Islet precursor cell (in vitro differentiated cells): Measurements from ENCODE around the gene TMEM121.

ENCODE experiments used
- DNase-seq: peaks from one replicate; pipeline ENCODE4 v3.0.0-alpha.2; 2018

Gene TMEM121

DNA sequence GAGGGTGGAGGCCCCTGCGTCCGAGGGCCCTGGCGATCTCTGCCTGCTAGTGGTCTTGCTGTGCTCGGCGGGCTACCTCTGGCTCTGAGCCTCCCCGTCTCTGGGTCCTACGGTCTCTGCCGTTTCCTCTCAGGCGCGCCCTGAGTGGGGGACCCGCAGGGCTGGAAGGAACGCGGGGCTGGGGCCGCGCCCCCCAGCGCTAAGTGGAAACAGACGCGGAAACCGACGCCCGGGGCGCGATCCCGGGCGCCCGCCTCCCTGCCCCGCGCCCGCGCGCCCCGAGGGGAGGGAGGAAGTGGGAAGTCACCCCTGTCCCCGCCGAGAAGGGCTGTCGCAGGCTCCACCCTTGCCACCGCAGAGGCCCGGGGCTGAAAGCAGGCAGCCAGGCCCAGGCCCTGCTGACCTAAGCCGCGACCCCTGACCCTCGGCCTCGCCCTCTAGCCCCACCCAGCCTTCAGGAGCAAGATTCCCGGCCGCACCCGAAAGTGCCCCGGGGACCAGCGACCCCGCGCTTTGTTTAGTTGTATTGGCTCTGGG, 38.9 kb upstream of the TMEM121 start:
- DNase-seq: no peak

DNA sequence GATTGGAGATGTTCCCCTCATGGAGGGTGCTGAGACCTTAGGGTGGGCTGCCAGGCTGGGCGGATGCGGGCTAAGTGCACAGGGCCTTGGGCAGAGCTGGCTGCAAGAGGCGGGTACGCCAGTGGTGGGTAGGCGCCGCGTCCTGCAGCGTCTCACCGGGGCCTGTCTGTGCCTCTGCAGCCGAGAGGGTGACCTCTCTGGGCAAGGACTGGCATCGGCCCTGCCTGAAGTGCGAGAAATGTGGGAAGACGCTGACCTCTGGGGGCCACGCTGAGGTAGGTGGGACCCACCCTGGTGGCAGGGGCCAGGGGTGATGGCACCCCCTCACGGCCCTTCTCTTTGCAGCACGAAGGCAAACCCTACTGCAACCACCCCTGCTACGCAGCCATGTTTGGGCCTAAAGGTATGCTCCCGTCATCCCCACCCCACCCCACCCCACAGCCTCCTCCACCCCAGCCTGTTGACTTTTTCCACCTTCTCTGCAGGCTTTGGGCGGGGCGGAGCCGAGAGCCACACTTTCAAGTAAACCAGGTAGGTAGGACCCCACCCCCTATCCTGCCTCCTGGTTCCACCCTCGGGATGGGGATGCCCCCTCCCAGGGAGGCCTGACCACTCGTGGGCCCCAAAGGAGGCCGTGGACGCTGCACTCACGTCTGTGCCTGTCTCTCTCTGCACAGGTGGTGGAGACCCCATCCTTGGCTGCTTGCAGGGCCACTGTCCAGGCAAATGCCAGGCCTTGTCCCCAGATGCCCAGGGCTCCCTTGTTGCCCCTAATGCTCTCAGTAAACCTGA, 38.2 kb upstream of the TMEM121 start:
- DNase-seq: no peak

GRCh38 chr14:105488781-105489541, 37.4 kb upstream of the TMEM121 start:
- DNase-seq: no peak

DNA sequence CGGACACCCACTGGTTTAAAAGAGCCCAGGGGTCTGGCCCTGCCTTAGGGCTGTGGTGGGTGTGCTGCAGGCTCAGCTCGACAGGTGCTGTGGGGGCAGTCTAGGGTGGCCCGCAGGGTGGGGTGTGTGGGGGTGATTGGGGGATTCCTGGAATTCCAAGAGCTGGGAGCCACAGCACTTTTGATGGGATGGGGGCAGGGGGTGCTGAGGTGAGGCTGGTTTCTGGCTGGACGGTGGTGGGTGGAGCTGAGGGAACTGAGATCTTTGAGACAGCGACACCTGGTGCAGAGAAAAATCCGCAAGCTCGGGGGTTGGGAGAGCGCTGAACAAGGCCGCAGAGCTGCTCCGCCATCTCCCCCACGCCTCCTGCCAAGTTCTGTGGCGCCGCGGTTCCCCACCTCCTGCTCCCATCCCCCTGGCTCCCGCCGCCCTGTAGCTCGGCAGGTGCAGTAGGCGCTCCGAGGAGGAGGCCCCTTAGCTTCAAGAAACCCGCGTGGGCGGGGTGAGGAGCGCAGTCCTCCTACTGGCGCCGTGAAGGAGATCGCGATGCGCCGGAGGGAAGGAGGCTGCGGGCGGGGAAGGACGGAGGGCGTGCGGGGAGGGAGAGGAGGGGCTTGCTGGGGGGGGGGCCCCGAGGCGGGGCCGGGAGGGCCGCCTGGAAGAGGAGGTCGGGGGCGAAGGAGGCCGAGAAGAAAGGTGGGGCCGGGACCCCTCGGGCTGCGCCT, 36.7 kb upstream of the TMEM121 start:
- DNase-seq: peak; percentile 93

GRCh38 chr14:105490267-105490571, 36.2 kb upstream of the TMEM121 start:
- no peak for DNase-seq

DNA sequence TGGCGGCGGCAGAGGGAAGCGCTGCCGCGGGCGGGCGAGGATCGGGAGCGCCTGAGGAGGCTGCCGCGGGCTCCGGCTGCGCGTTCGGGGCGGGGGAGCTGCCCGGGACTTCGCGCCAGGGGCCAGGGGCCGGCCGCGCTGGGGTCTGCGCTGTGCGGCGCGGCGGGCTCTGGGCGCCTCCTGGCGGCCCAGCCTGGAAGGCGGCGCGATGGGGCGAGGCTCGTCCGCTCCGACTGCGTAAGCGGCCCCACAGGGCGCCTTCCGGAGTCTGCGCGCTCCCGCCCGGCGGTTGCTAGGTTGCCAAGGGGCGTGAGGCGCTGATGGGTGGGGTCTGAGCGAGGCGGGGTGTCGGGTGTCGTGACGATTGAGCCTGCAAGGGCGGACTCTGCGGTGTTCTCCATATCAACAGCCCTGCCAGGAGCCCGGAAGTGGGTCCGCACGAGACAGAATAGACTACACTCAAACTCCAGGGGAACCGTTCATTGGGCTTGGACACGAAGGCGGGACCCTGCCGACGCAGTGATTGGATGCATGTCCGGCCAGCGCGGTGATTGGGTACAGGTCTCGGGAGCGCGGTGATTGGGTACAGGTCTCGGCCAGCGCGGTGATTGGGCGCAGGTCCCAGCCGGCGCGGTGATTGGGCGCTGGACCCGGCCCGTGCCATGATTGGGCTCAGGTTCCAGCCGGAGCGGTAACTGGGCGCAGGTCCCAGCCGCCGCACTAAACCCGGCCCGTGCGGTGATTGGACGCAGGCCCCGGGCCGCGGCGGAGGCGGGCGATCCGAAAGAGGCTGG, 35.6 kb upstream of the TMEM121 start, which contains the start of gene TEDC1:
TSS of gene TEDC1 (plus strand) at position 675 of the 794 bp plus-strand sequence. CDS start 130 bp downstream, outside the sequence.
- peak; percentile 100 for DNase-seq

GRCh38 chr14:105491366-105491973, 34.9 kb upstream of the TMEM121 start:
- DNase-seq: peak; percentile 86

- DNase-seq: no peak
Measured at GRCh38 chr14:105492031-105492970, 34.1 kb upstream of the TMEM121 start.

DNA sequence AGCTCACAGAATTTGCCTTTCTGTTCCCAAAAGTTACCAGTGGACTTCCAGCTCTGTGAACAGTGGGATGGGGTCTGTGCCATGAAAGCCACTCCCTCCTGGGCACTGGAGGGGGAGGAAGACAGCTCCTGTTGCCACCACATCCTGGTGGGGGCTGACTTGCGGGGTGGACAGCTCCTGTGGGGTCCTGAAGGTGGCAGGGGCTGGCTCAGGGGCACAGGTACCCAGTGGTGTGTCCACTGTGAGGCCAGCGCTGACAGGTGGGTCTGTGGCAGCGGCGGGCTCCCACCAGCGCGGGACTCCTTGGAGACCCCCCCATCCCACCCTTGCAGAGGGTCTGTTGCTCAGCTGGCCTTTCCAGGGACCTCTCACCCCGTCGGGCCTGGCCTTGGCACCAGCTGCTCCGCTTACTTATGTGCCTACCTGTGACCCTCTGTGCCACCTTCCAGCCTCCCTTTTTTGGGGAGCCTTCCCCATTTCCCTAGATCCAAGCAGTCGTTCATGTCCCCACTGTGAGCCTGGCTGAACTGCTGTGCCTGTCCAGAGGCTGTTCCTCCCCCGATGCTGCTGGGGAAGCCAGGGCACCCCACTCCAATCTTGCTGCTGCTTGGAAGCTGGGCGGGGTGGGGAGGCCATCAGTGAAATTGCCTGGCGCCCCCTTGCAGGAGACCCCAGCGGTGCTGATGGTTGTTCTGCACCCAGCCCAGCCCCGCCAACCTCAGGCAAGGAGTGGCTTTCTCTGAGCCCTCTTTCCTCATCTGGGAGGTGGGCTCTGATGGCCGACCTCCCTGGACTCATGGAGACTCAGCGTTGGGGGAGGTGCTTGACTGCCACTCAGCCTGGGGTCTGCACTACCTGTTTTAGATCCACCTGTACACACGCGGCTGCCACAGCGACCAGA, 33.2 kb upstream of the TMEM121 start:
- no peak for DNase-seq

- DNase-seq: no peak
Measured at GRCh38 chr14:105493921-105494605, 32.3 kb upstream of the TMEM121 start.

DNA sequence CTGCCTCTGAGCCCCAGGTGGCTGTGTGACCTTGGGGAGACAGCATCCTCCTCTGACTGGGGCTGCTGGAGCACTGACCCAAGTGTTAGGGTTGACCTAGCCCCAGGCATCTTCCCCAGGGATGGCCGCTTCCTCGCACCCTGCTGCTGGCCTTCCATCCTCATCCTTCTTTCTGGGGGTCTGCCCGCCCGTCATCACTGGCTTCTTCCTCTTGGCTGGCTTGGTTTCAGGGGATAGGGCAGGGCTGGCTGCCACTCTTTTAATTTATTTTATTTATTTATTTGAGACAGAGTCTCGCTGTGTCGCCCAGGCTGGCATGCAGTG, 31.8 kb upstream of the TMEM121 start:
- DNase-seq: no peak

- no peak for DNase-seq
Measured at GRCh38 chr14:105495101-105495989, 31.0 kb upstream of the TMEM121 start.

DNA sequence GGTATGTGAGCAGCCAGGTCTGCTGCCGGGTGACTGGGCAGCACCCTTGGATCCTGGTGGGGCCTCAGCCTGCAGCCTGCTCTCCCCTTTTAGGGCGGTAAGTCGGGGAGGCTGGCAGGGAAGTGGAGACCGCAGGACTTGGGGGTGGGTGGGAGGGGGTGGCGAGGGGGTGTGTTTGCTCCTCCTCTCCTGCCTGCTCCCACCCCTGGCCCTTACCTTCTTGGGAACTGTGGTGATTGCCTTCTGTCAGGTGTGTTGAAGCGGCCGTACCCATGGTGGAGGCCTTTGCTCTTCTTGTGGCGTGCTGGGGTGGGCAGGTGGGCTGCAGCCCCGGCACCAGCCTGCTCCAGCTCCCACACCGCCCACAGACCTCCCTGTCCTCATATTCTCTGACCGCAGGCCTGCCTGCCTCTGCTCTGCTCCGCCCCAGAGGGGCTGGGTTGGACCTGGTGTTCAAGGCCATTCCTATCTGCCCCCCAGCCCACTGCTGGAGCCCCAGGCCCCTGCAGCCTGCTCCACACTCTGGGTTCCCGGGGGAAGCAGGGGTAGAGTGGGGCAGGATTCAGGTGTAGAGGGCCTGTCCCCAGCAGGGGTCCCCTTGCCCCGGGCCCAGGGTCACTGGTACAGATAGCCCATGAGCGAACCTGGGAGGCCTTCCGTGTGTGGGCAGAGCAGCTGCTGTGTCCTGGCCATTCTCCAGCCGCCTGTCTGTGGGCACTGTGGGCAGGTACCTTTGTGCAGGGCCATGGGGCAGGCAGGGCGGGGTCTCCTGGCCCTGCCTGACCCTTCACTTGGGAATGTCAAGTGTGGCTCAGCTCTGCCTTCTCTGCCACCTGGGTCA, 30.2 kb upstream of the TMEM121 start:
- no peak for DNase-seq

GRCh38 chr14:105496831-105497591, 29.4 kb upstream of the TMEM121 start:
- peak; percentile 49 for DNase-seq

DNA sequence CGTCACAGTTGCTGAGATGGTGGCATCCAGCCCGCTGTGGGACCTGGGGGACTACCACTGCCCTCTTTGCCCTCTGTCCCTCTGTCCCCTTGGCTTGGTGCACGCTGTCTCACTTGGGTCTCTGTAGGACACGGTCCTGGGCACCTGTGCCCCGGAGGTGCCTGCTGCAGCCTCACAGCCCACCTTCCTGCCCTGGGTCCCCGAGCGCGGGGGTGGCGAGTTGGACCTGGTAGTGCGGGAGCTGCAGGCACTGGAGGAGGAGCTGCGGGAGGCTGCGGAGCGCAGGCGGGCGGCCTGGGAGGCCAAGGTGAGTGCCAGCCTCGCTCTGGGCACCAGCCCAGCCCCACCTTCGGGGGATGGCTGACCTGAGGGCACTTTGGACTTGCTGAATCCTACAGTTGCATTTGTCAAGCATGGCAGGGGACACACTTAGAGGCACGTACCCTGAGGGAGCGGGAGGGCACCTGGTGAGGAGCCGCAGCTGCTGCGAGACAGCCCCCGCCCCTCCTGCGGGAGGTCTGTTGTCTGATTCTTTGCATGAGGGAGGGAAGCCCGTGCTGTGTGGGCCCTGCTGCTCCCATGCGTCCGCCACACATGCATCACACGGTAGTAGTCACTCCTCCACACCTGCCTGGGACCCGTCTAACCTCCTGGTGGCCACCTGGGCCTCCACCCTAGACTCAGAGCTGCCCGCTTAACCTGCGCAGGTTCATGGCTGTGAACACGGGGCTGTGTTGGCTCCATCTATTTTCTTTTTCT, 28.5 kb upstream of the TMEM121 start:
- no peak for DNase-seq
